Endothelial cell of umbilical vein (primary cell): Measurements from ENCODE around the gene TGFBR2.

Source experiments
- EZH2 ChIP-seq: IDR thresholded peaks from 2 replicates; pipeline ENCODE4 v1.6.1; 2012; ENCODE audit warnings: borderline replicate concordance, low read depth, mild to moderate bottlenecking, moderate library complexity, low read length, inconsistent platforms; ENCODE audit not compliant: severe bottlenecking
- FOS ChIP-seq: IDR thresholded peaks from 2 replicates; pipeline ENCODE4 v1.6.1; 2011; ENCODE audit warnings: mild to moderate bottlenecking, low read length, moderate library complexity, borderline replicate concordance; ENCODE audit not compliant: insufficient read depth
- JUN ChIP-seq: IDR thresholded peaks from 2 replicates; pipeline ENCODE4 v1.6.1; 2011; ENCODE audit warnings: borderline replicate concordance, low read depth; ENCODE audit not compliant: insufficient read length, insufficient read depth
- MYC ChIP-seq: IDR thresholded peaks from one replicate; pipeline ENCODE4 v1.6.1; 2011; ENCODE audit warnings: mild to moderate bottlenecking, low read depth, low read length
- POLR2A ChIP-seq: IDR thresholded peaks from 2 replicates; pipeline ENCODE4 v1.6.1; 2012; ENCODE audit warnings: low read depth, mild to moderate bottlenecking, control low read depth, low read length
- POLR2AphosphoS5 ChIP-seq: IDR thresholded peaks from 2 replicates; pipeline ENCODE4 v1.6.1; 2012; ENCODE audit warnings: low read depth, mild to moderate bottlenecking, control low read depth, low read length, moderate library complexity; ENCODE audit not compliant: insufficient read depth
- TF ChIP-seq, protein P1 (sequence below), 2 donors: IDR thresholded peaks; 1 replicate in 1 of 2; 2 replicates in 1 of 2; pipeline ENCODE4 v1.5.1; 2011; ENCODE audit warnings: low read length in 2 of 2, mild to moderate bottlenecking in 2 of 2, moderate library complexity in 2 of 2, control low read depth in 1 of 2, inconsistent platforms in 1 of 2, low read depth in 1 of 2; ENCODE audit not compliant: insufficient read depth in 1 of 2; ENCODE audit errors: extremely low read depth in 1 of 2
- TF ChIP-seq, protein P2 (sequence below): IDR thresholded peaks from 2 replicates; pipeline ENCODE4 v1.6.1; 2011; ENCODE audit not compliant: insufficient read depth, insufficient read length

DNA sequence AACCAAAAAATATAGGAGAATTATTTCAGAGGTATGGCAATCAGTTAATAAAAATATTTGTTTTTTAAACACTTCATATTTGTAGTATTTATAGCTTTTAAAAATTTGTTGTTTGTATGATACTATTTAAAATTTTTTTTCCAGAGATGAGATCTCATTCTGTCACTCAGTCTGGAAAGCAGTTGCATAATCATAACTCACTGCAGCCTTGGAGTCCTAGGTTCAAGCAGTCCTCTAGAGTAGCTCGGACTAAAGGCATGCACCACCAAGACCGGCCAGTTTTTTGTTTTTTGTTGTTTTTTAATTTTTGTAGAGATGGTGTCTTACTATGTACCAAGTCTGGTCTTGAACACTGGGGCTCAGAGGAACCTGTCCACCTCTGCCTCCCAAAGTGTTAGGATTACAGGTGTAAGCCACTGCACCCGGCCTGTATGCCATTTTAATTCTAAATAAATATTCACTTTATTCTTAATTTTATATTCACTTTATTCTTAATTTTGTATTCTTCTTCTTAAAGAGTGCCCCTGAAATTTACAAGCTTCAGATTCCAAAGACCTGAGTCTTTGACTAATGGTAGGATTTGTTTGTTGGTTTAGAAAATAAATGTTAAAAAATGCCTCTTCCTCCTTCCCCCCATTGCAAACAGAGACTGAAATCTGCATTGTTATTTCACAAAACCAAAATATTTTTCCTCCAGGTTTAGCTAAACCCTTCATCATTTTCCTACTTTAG, 9.4 kb downstream of the TGFBR2 start:
- TF ChIP-seq POLR2A (no peak), EZH2 (no peak), POLR2AphosphoS5 (no peak), JUN (no peak), MYC (no peak), FOS (no peak)
- TF ChIP-seq, protein P1, sequence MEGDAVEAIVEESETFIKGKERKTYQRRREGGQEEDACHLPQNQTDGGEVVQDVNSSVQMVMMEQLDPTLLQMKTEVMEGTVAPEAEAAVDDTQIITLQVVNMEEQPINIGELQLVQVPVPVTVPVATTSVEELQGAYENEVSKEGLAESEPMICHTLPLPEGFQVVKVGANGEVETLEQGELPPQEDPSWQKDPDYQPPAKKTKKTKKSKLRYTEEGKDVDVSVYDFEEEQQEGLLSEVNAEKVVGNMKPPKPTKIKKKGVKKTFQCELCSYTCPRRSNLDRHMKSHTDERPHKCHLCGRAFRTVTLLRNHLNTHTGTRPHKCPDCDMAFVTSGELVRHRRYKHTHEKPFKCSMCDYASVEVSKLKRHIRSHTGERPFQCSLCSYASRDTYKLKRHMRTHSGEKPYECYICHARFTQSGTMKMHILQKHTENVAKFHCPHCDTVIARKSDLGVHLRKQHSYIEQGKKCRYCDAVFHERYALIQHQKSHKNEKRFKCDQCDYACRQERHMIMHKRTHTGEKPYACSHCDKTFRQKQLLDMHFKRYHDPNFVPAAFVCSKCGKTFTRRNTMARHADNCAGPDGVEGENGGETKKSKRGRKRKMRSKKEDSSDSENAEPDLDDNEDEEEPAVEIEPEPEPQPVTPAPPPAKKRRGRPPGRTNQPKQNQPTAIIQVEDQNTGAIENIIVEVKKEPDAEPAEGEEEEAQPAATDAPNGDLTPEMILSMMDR (IDR thresholded peaks at IDR 0.05; ENCODE audit: extremely low read depth in 1 of 2, insufficient read depth in 1 of 2, low read depth in 1 of 2, low read length in 2 of 2) = no peak
- TF ChIP-seq, protein P2, sequence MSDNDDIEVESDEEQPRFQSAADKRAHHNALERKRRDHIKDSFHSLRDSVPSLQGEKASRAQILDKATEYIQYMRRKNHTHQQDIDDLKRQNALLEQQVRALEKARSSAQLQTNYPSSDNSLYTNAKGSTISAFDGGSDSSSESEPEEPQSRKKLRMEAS = no peak
